MM.1S (cell line): ENCODE data around the gene IGIP.

ENCODE experiments used
- DNase-seq: peaks from one replicate; pipeline ENCODE4 v3.0.0-alpha.2; 2015
- H2AFZ ChIP-seq: fragments of 300-600 bp; sonication (generic); 2 replicates; pipeline ENCODE4 v1.6.0; 2016; ENCODE audit warnings: antibody characterized with exemption, low read length
- H3F3A ChIP-seq: fragments of 300-600 bp; sonication (generic); 2 replicates; pipeline ENCODE4 v1.6.1; 2016; ENCODE audit warnings: mild to moderate bottlenecking, antibody characterized with exemption, low read length, moderate library complexity, mixed read lengths; ENCODE audit not compliant: insufficient read depth
- H3K27ac ChIP-seq: fragments of 300-600 bp; sonication (generic); 2 replicates; pipeline ENCODE4 v1.5.1; 2016; ENCODE audit warnings: mild to moderate bottlenecking, low read length
- H3K27me3 ChIP-seq: fragments of 300-600 bp; sonication (generic); replicated peaks from 2 replicates; pipeline ENCODE4 v1.6.0; 2016; ENCODE audit warnings: low read length; ENCODE audit not compliant: insufficient read depth
- H3K36me3 ChIP-seq: fragments of 300-600 bp; sonication (generic); replicated peaks from 2 replicates; pipeline ENCODE4 v1.6.1; 2016; ENCODE audit warnings: mild to moderate bottlenecking, low read length, mixed read lengths; ENCODE audit not compliant: insufficient read depth
- H3K4me1 ChIP-seq: fragments of 300-600 bp; sonication (generic); 2 replicates; pipeline ENCODE4 v1.6.1; 2016; ENCODE audit warnings: low read length, mixed read lengths
- H3K4me2 ChIP-seq: fragments of 300-600 bp; sonication (generic); 2 replicates; pipeline ENCODE4 v1.6.0; 2016; ENCODE audit warnings: low read depth, low read length
- H3K4me3 ChIP-seq: fragments of 300-600 bp; sonication (generic); 2 replicates; pipeline ENCODE4 v1.5.1; 2016; ENCODE audit warnings: low read length, mixed read lengths
- H3K79me2 ChIP-seq: fragments of 300-600 bp; sonication (generic); 2 replicates; pipeline ENCODE4 v1.6.1; 2016; ENCODE audit warnings: mixed run types, low read length, mixed read lengths
- H3K9ac ChIP-seq: fragments of 300-600 bp; sonication (generic); 2 replicates; pipeline ENCODE4 v1.6.1; 2016; ENCODE audit warnings: low read length, mixed read lengths
- H3K9me2 ChIP-seq: fragments of 300-600 bp; sonication (generic); replicated peaks from 2 replicates; pipeline ENCODE4 v1.6.1; 2016; ENCODE audit warnings: mild to moderate bottlenecking, low read length, mixed read lengths; ENCODE audit not compliant: insufficient read depth
- H3K9me3 ChIP-seq: fragments of 300-600 bp; sonication (generic); replicated peaks from 2 replicates; pipeline ENCODE4 v1.6.1; 2016; ENCODE audit warnings: mild to moderate bottlenecking, low read length, mixed read lengths; ENCODE audit not compliant: insufficient read depth
- H4K20me1 ChIP-seq: fragments of 300-600 bp; sonication (generic); 2 replicates; pipeline ENCODE4 v1.6.1; 2016; ENCODE audit warnings: mild to moderate bottlenecking, low read length, moderate library complexity, mixed read lengths; ENCODE audit not compliant: insufficient read depth
- CTCF ChIP-seq: fragments of 300-600 bp; sonication (generic); IDR thresholded peaks from 2 replicates; pipeline ENCODE4 v1.5.1; 2016; ENCODE audit warnings: antibody characterized with exemption, low read length, mixed read lengths
- EZH2 ChIP-seq: fragments of 300-600 bp; sonication (generic); optimal IDR thresholded peaks from 2 replicates; pipeline ENCODE3; 2017; ENCODE audit warnings: low read depth, mild to moderate bottlenecking, antibody characterized with exemption, low read length, mixed read lengths
- EZH2phosphoT487 ChIP-seq: fragments of 300-600 bp; sonication (generic); IDR thresholded peaks from 2 replicates; pipeline ENCODE4 v1.6.1; 2018; ENCODE audit warnings: antibody characterized with exemption, low read length

Gene IGIP

GRCh38 chr5:140178482-140179116, 52.9 kb downstream of the IGIP start:
- Histone ChIP-seq H3K4me2 (no peak overlapping the region), H3K27me3 (no peaks in the 10 kb centered on the region), H2AFZ (no peak overlapping the region), H3K9me3 (no peaks in the 10 kb centered on the region), H3K36me3 (no peaks in the 10 kb centered on the region), H4K20me1 (no peaks in the 10 kb centered on the region), H3K9me2 (no peaks in the 10 kb centered on the region), H3K4me1 (peaks cover 22% of the 10 kb centered on the region), H3K79me2 (no peaks in the 10 kb centered on the region), H3K27ac (no peak overlapping the region), H3F3A (peaks cover 10% of the 10 kb centered on the region; the same call in 1 of the 2 replicates), H3K4me3 (no peak overlapping the region), H3K9ac (no peak overlapping the region)
- no peak for DNase-seq
- TF ChIP-seq EZH2phosphoT487 (no peak), EZH2 (no peak), CTCF (no peak)
